ENCODE results near the gene FRAS1. TPM values are rescaled to one million over a fixed set of nuclear protein-coding genes. Genes with fewer than 3 reads are reported as not detected.

Gene FRAS1
- total RNA-seq: 16.0 TPM

GRCh38 chr4:78057135-78057599, at the start of gene FRAS1:
Gene FRAS1 (plus strand): TSS chr4:78057323. CDS start chr4:78058010, 687 bp downstream.

GRCh38 chr4:78551420-78552351, 494.6 kb downstream of the FRAS1 start, which contains the start of gene ANXA3:
Gene ANXA3 (plus strand): TSS chr4:78551770. CDS start chr4:78554474, 2,704 bp downstream.

Small RNA genes lying within 50 kb of the gene (small RNA-seq; reads per million reads assigned to genes)
- gene AC114801.3 (ENCODE audit: low replicate concordance): not detected

Other genes starting within 250 kb of the FRAS1 start
- gene CNOT6L, start 238.0 kb upstream of the FRAS1 start, total RNA-seq: 52.9 TPM
- 26.6 TPM for gene MRPL1, start 194.5 kb upstream of the FRAS1 start, total RNA-seq

Measured in parietal lobe (tissue), 2 donors.